Urinary bladder (tissue), 4 donors: ENCODE data around the gene SMIM38. TPM values are rescaled to one million over a fixed set of nuclear protein-coding genes. Genes with fewer than 3 reads are reported as not detected.

Experiments
- DNase-seq: peaks from one replicate; pipeline ENCODE4 v3.0.0-alpha.2; 2015; ENCODE audit errors: extremely low spot score
- H3K27ac ChIP-seq: one replicate; pipeline ENCODE4 v1.5.1; 2013; ENCODE audit warnings: low read depth, mild to moderate bottlenecking, moderate library complexity
- H3K36me3 ChIP-seq: one replicate; pipeline ENCODE4 v1.6.1; 2013; ENCODE audit warnings: mild to moderate bottlenecking, moderate library complexity; ENCODE audit not compliant: insufficient read depth
- H3K4me1 ChIP-seq: one replicate; pipeline ENCODE4 v1.6.1; 2013; ENCODE audit warnings: mild to moderate bottlenecking, moderate library complexity; ENCODE audit not compliant: insufficient read depth
- H3K4me3 ChIP-seq: one replicate; pipeline ENCODE4 v1.5.1; 2013; ENCODE audit warnings: low read depth, low read length
- WGBS: extraction: QIAGEN DNeasy Blood & Tissue Kit; methylation state at CpG from one replicate; pipeline ENCODE4 v1.1.7; 2013; 5-methylcytosine and 5-hydroxymethylcytosine counted together
- polyA plus RNA-seq: library from polyadenylated mRNA; stranded (reverse); fragments of 200-250 nt; gene quantifications from one replicate; pipeline ENCODE4 v1.2.3, GENCODE V29; 2013
- total RNA-seq: library from RNA; depleted of rRNA; stranded (reverse); fragments of >200 nt; gene quantifications from one replicate; pipeline ENCODE4 v1.2.3, GENCODE V29; 2014
- donor health status: healthy with polysubstance abuse.
- donor health status: healthy.

The SMIM38 gene
- total and polyA plus RNA-seq, 2 donors, result 0.46 to 0.90 TPM

GRCh38 chr11:69180226-69180625 lies 24.5 kb downstream of the SMIM38 start:
- 85% methylated on average over 9 of the region's 9 CpGs for WGBS
- Histone ChIP-seq H3K27ac (no peak overlapping the region), H3K4me1 (no peaks in the 10 kb centered on the region), H3K36me3 (no peaks in the 10 kb centered on the region), H3K4me3 (no peak overlapping the region)
- no peak for DNase-seq

DNA sequence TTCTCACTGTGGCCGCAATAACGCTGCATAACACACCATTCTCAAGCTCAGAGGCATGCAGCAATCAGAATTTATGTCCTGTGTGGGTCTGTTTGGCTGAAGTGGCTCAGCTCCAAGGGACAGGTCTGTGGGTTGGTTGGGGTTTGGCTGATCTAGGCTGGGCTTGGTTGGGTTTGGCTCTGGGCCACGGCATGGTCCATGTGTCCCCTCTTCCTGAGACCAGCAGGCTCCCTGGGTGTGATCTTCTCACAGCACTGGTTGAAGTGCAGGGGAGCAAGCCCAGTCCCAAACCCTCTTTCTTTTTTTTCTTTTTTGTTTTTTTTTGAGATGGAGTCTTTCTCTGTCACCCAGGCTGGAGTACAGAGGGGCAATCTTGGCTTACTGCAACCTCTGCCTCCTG lies 25.0 kb downstream of the SMIM38 start:
- no peak for DNase-seq
- Histone ChIP-seq H3K4me1 (no peaks in the 10 kb centered on the region), H3K4me3 (no peak overlapping the region), H3K27ac (no peak overlapping the region), H3K36me3 (no peaks in the 10 kb centered on the region)
- WGBS, result 95% methylated on average over 3 of the region's 3 CpGs

DNA sequence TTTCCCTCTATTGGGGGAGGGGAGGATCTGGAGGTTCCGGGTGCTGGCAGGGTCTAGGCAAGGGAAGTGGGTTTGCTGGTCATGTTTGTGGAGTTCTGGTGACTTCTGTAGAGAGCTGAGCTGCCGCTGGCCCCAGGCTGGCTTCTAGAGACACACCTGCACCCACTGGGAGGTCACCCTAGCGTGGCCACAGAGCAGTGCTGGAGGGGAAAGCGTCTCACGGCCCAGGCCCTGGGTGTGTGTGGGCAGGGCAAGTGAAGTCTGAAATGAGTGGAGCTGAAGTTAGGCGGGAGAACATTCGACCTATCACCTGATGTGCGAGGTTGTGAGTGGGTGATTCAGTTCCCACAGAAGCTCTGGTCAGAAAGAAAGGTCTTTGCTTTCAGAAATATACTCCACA lies 27.9 kb downstream of the SMIM38 start:
- Histone ChIP-seq H3K36me3 (no peaks in the 10 kb centered on the region), H3K4me3 (no peak overlapping the region), H3K27ac (no peak overlapping the region), H3K4me1 (no peaks in the 10 kb centered on the region)
- WGBS, result 80% methylated on average over 8 of the region's 8 CpGs
- no peak for DNase-seq

- no peaks in the 10 kb centered on the region for H3K36me3 ChIP-seq
- no peak overlapping the region for H3K4me3 ChIP-seq
- no peak overlapping the region for H3K27ac ChIP-seq
- 48% methylated on average over 17 of the region's 17 CpGs for WGBS
- no peaks in the 10 kb centered on the region for H3K4me1 ChIP-seq
- no peak for DNase-seq
Observed at GRCh38 chr11:69186316-69187260, 30.9 kb downstream of the SMIM38 start.

- Histone ChIP-seq H3K36me3 (no peaks in the 10 kb centered on the region), H3K4me1 (no peaks in the 10 kb centered on the region), H3K27ac (no peak overlapping the region), H3K4me3 (no peak overlapping the region)
- DNase-seq, result no peak
- WGBS, result 75% methylated on average over 7 of the region's 7 CpGs
Observed at GRCh38 chr11:69187540-69188065, 31.9 kb downstream of the SMIM38 start.

- no peak overlapping the region for H3K27ac ChIP-seq
- no peak overlapping the region for H3K4me3 ChIP-seq
- WGBS, result 88% methylated on average over 3 of the region's 3 CpGs
- no peak for DNase-seq
- H3K36me3 ChIP-seq, result no peaks in the 10 kb centered on the region
- H3K4me1 ChIP-seq, result no peaks in the 10 kb centered on the region
Observed at GRCh38 chr11:69189059-69189458, 33.3 kb downstream of the SMIM38 start.

- no peak overlapping the region for H3K27ac ChIP-seq
- no peaks in the 10 kb centered on the region for H3K4me1 ChIP-seq
- no peak for DNase-seq
- H3K4me3 ChIP-seq, result no peak overlapping the region
- H3K36me3 ChIP-seq, result no peaks in the 10 kb centered on the region
- WGBS, result 93% methylated on average over 18 of the region's 18 CpGs
Observed at GRCh38 chr11:69190796-69191536, 35.2 kb downstream of the SMIM38 start.

- DNase-seq, result no peak
- 55% methylated on average over 17 of the region's 17 CpGs for WGBS
- Histone ChIP-seq H3K4me1 (no peaks in the 10 kb centered on the region), H3K36me3 (no peaks in the 10 kb centered on the region), H3K27ac (no peak overlapping the region), H3K4me3 (no peak overlapping the region)
Observed at GRCh38 chr11:69192301-69192721, 36.6 kb downstream of the SMIM38 start.

GRCh38 chr11:69193151-69193550 lies 37.4 kb downstream of the SMIM38 start:
- no peak overlapping the region for H3K27ac ChIP-seq
- no peaks in the 10 kb centered on the region for H3K36me3 ChIP-seq
- H3K4me3 ChIP-seq, result no peak overlapping the region
- no peaks in the 10 kb centered on the region for H3K4me1 ChIP-seq
- 76% methylated on average over 5 of the region's 5 CpGs for WGBS
- no peak for DNase-seq

GRCh38 chr11:69193629-69194028 lies 37.9 kb downstream of the SMIM38 start:
- H3K27ac ChIP-seq, result no peak overlapping the region
- no peak overlapping the region for H3K4me3 ChIP-seq
- 46% methylated on average over 2 of the region's 2 CpGs for WGBS
- no peaks in the 10 kb centered on the region for H3K4me1 ChIP-seq
- DNase-seq, result no peak
- no peaks in the 10 kb centered on the region for H3K36me3 ChIP-seq

DNA sequence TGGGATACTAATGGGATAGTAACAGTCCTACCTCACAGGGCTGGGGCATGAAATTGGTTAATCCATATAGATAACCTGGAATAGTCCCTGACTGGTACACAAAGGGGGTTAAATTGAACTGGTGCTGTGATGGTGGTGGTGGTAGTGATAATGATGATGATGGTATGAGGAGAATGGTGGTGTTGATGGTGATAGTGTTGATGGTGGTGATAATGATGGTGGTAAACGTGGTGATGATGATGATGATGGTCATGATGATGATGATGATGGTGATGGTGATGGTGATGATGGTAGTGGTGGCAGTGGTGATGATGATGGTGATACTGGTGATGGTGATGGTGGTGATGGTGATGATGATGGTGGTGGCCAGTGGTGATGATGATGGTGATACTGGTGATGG lies 38.7 kb downstream of the SMIM38 start:
- Histone ChIP-seq H3K27ac (no peak overlapping the region), H3K4me1 (no peaks in the 10 kb centered on the region), H3K36me3 (no peaks in the 10 kb centered on the region), H3K4me3 (no peak overlapping the region)
- 94% methylated on average over 1 of the region's 1 CpG for WGBS
- no peak for DNase-seq

- Histone ChIP-seq H3K36me3 (no peaks in the 10 kb centered on the region), H3K4me1 (no peaks in the 10 kb centered on the region), H3K4me3 (no peak overlapping the region), H3K27ac (no peak overlapping the region)
- WGBS, result 64% methylated on average over 3 of the region's 6 CpGs
- DNase-seq, result no peak
Observed at GRCh38 chr11:69194956-69195355, 39.2 kb downstream of the SMIM38 start.

- Histone ChIP-seq H3K4me1 (no peaks in the 10 kb centered on the region), H3K36me3 (no peaks in the 10 kb centered on the region), H3K4me3 (no peak overlapping the region), H3K27ac (no peak overlapping the region)
- DNase-seq, result no peak
- WGBS, result 73% methylated on average over 35 of the region's 35 CpGs
Observed at GRCh38 chr11:69195824-69196782, 40.4 kb downstream of the SMIM38 start.
